ENCODE results near the gene NFIA.

GRCh38 chr1:61254634-61255357, 172.4 kb downstream of the NFIA start:
- TF ChIP-seq, protein P1, sequence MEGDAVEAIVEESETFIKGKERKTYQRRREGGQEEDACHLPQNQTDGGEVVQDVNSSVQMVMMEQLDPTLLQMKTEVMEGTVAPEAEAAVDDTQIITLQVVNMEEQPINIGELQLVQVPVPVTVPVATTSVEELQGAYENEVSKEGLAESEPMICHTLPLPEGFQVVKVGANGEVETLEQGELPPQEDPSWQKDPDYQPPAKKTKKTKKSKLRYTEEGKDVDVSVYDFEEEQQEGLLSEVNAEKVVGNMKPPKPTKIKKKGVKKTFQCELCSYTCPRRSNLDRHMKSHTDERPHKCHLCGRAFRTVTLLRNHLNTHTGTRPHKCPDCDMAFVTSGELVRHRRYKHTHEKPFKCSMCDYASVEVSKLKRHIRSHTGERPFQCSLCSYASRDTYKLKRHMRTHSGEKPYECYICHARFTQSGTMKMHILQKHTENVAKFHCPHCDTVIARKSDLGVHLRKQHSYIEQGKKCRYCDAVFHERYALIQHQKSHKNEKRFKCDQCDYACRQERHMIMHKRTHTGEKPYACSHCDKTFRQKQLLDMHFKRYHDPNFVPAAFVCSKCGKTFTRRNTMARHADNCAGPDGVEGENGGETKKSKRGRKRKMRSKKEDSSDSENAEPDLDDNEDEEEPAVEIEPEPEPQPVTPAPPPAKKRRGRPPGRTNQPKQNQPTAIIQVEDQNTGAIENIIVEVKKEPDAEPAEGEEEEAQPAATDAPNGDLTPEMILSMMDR (conservative IDR thresholded peaks at IDR 0.05; ENCODE audit: low read depth, low read length): no peak
- no peak for TF ChIP-seq EZH2 (IDR thresholded peaks at IDR 0.05; ENCODE audit: borderline replicate concordance, low read depth, low read length, poor library complexity, severe bottlenecking)
